GM23338 (cell line): ENCODE data around the gene RHOD. TPM values are rescaled to one million over a fixed set of nuclear protein-coding genes. Genes with fewer than 3 reads are reported as not detected.

Experiments
- ATAC-seq: fragments of 200-7000 bp; cut with Tn5 transposase; 3 replicates; pipeline ENCODE4 v1.9.1; 2020
- DNase-seq: peaks from one replicate; pipeline ENCODE4 v3.0.0-alpha.2; 2015; ENCODE audit warnings: low spot score
- H2AFZ ChIP-seq: fragments of 200-600 bp; sonication (generic); 2 replicates; pipeline ENCODE4 v1.8.0; 2016; ENCODE audit warnings: antibody characterized with exemption, mild to moderate bottlenecking, moderate library complexity
- H3F3A ChIP-seq: fragments of 200-600 bp; sonication (generic); replicated peaks from 2 replicates; pipeline ENCODE4 v1.8.0; 2017; ENCODE audit warnings: antibody characterized with exemption, mixed run types, low read depth
- H3K27ac ChIP-seq: fragments of 200-600 bp; sonication (generic); 2 replicates; pipeline ENCODE4 v1.6.1; 2016; ENCODE audit warnings: low read depth
- H3K27me3 ChIP-seq: fragments of 200-600 bp; sonication (generic); 2 replicates; pipeline ENCODE4 v1.8.0; 2016; ENCODE audit warnings: mild to moderate bottlenecking, mixed run types, moderate library complexity; ENCODE audit not compliant: insufficient read depth
- H3K36me3 ChIP-seq: fragments of 200-600 bp; sonication (generic); 2 replicates; pipeline ENCODE4 v1.8.0; 2016; ENCODE audit warnings: mild to moderate bottlenecking; ENCODE audit not compliant: insufficient read depth
- H3K4me1 ChIP-seq: fragments of 200-600 bp; sonication (generic); 2 replicates; pipeline ENCODE4 v1.8.0; 2016; ENCODE audit warnings: mild to moderate bottlenecking, moderate library complexity; ENCODE audit not compliant: insufficient read depth
- H3K4me2 ChIP-seq: fragments of 200-600 bp; sonication (generic); 2 replicates; pipeline ENCODE4 v1.7.1; 2017; ENCODE audit warnings: mixed run types
- H3K4me3 ChIP-seq: fragments of 200-600 bp; sonication (generic); 2 replicates; pipeline ENCODE4 v1.6.1; 2016; ENCODE audit warnings: mixed run types
- H3K79me2 ChIP-seq: fragments of 200-600 bp; sonication (generic); replicated peaks from 2 replicates; pipeline ENCODE4 v1.8.0; 2017; ENCODE audit warnings: mild to moderate bottlenecking; ENCODE audit not compliant: insufficient read depth
- H3K9me2 ChIP-seq: fragments of 200-600 bp; sonication (generic); 2 replicates; pipeline ENCODE4 v1.8.0; 2017; ENCODE audit not compliant: insufficient read depth
- H4K20me1 ChIP-seq: fragments of 200-600 bp; sonication (generic); replicated peaks from 2 replicates; pipeline ENCODE4 v1.8.0; 2017; ENCODE audit warnings: mild to moderate bottlenecking; ENCODE audit not compliant: insufficient read depth
- H3K27ac Mint-ChIP-seq: 2 replicates; pipeline ENCODE4 v1.8.0; 2020; ENCODE audit warnings: inconsistent platforms, mild to moderate bottlenecking, moderate library complexity, mixed read lengths
- H3K27me3 Mint-ChIP-seq: 3 replicates; pipeline ENCODE4 v1.8.0; 2022; ENCODE audit warnings: low read depth, mild to moderate bottlenecking, moderate library complexity, mixed read lengths, inconsistent platforms; ENCODE audit not compliant: insufficient read depth, poor library complexity
- H3K36me3 Mint-ChIP-seq: 3 replicates; pipeline ENCODE4 v1.8.0; 2021; ENCODE audit warnings: low read depth, mild to moderate bottlenecking, inconsistent platforms, moderate library complexity, mixed read lengths
- H3K4me1 Mint-ChIP-seq: 3 replicates; pipeline ENCODE4 v1.8.0; 2020; ENCODE audit warnings: mild to moderate bottlenecking, inconsistent platforms, mixed read lengths
- H3K4me3 Mint-ChIP-seq: 3 replicates; pipeline ENCODE4 v1.8.0; 2021; ENCODE audit warnings: moderate library complexity, mild to moderate bottlenecking, inconsistent platforms, mixed read lengths
- H3K9me3 Mint-ChIP-seq: 3 replicates; pipeline ENCODE4 v1.8.0; 2020; ENCODE audit warnings: moderate library complexity, mild to moderate bottlenecking, inconsistent platforms, mixed read lengths
- CREB1 ChIP-seq: fragments of 250-450 bp; sonication (Bioruptor Pico); IDR thresholded peaks from 2 replicates; pipeline ENCODE4 v1.5.0; 2020; ENCODE audit warnings: low read depth, mild to moderate bottlenecking, moderate library complexity
- CTCF ChIP-seq, 2 experiments: fragments of 200-600 bp in 1 of 2; sonication (generic) in 1 of 2; conservative IDR thresholded peaks; 2 replicates each; pipeline versions ENCODE4 v1.5.1 to v1.6.1; 2016 to 2017; ENCODE audit warnings: antibody characterized with exemption in 2 of 2, low read depth in 2 of 2, mild to moderate bottlenecking in 2 of 2, moderate library complexity in 1 of 2
- EZH2 ChIP-seq: fragments of 200-600 bp; sonication (generic); IDR thresholded peaks from one replicate; pipeline ENCODE4 v1.8.0; 2017; ENCODE audit warnings: antibody characterized with exemption, mild to moderate bottlenecking, low read depth; ENCODE audit not compliant: unreplicated experiment
- EZH2phosphoT487 ChIP-seq: fragments of 200-600 bp; sonication (generic); IDR thresholded peaks from one replicate; pipeline ENCODE4 v1.8.1; 2018; ENCODE audit warnings: antibody characterized with exemption; ENCODE audit not compliant: unreplicated experiment
- NANOG ChIP-seq: IDR thresholded peaks from 2 replicates; pipeline ENCODE4 v1.6.1; 2016; ENCODE audit warnings: antibody characterized with exemption, borderline replicate concordance
- POLR2AphosphoS5 ChIP-seq: IDR thresholded peaks from 2 replicates; pipeline ENCODE4 v1.6.1; 2016; ENCODE audit warnings: antibody characterized with exemption, low read depth
- REST ChIP-seq: IDR thresholded peaks from one replicate; pipeline ENCODE4 v1.6.1; 2018; ENCODE audit warnings: antibody characterized with exemption; ENCODE audit not compliant: unreplicated experiment
- ZNF114 ChIP-seq: fragments of 250-450 bp; sonication (Bioruptor Pico); IDR thresholded peaks from 2 replicates; pipeline ENCODE4 v1.5.0; 2020; ENCODE audit warnings: mild to moderate bottlenecking, moderate library complexity
- ZNF331 ChIP-seq: fragments of 250-450 bp; sonication (Bioruptor Pico); IDR thresholded peaks from 2 replicates; pipeline ENCODE4 v1.5.0; 2020; ENCODE audit warnings: low read depth, mild to moderate bottlenecking, moderate library complexity
- ZNF462 ChIP-seq: fragments of 250-450 bp; sonication (Bioruptor Pico); IDR thresholded peaks from 2 replicates; pipeline ENCODE4 v1.5.0; 2020; ENCODE audit warnings: mild to moderate bottlenecking, moderate library complexity
- polyA plus RNA-seq: library from polyadenylated mRNA; unstranded; fragments of >200 nt; fragmentation: Nextera tagmentation; extraction: Ambion mirVana; gene quantifications from 2 replicates; pipeline ENCODE4 v1.2.1, GENCODE V29; 2016
- total RNA-seq: library from RNA; depleted of rRNA; stranded (reverse); fragments of >200 nt; shearing (Covaris generic); gene quantifications from 2 replicates; pipeline ENCODE4 v1.2.3, GENCODE V29; 2014

RHOD gene
- total and polyA plus RNA-seq, 2 experiments from 2014 or later = 13.8 to 16.2 TPM

GRCh38 chr11:67117672-67118180 lies 61.1 kb downstream of the RHOD start (continued):
- no peak for TF ChIP-seq CTCF (conservative IDR thresholded peaks at IDR 0.05; ENCODE audit: low read depth in 2 of 2)
- no peak for TF ChIP-seq EZH2phosphoT487

GRCh38 chr11:67118181-67118766 lies 61.6 kb downstream of the RHOD start:
- H3F3A ChIP-seq = 0 out of 2 replicates have a peak, but pooled peaks cover 6% of the 10 kb centered on the region
- H3K27ac Mint-ChIP-seq = no peak overlapping the region
- peak overlapping the region; percentile 62 for H3K4me3 ChIP-seq
- peaks cover 10% of the 10 kb centered on the region for H3K27me3 ChIP-seq
- peaks cover 24% of the 10 kb centered on the region for H3K4me1 ChIP-seq
- H3K9me2 ChIP-seq = no peaks in the 10 kb centered on the region
- H3K4me1 Mint-ChIP-seq = peaks cover 34% of the 10 kb centered on the region
- DNase-seq (peak; percentile 70), ATAC-seq (peak; percentile 59)
- H3K4me2 ChIP-seq = peak overlapping the region; percentile 78
- H3K27ac ChIP-seq = peak overlapping the region; percentile 90; the same call in 1 of the 2 replicates
- H3K36me3 ChIP-seq = 0 out of 2 replicates have a peak, but pooled peaks cover 4% of the 10 kb centered on the region
- H3K79me2 ChIP-seq = peaks cover 37% of the 10 kb centered on the region
- H3K4me3 Mint-ChIP-seq = peak overlapping the region; percentile 57; the same call in 2 of the 3 replicates
- 0 out of 3 replicates have a peak, but pooled peaks cover 2% of the 10 kb centered on the region for H3K9me3 Mint-ChIP-seq
- peaks cover 14% of the 10 kb centered on the region for H3K36me3 Mint-ChIP-seq
- peaks cover 18% of the 10 kb centered on the region for H4K20me1 ChIP-seq
- H3K27me3 Mint-ChIP-seq = peaks cover 5% of the 10 kb centered on the region
- no peak overlapping the region for H2AFZ ChIP-seq
- TF ChIP-seq REST = no peak
- no peak for TF ChIP-seq CREB1 (CRISPR knock-in tag)
- no peak for TF ChIP-seq ZNF114 (CRISPR knock-in tag)
- no peak for TF ChIP-seq EZH2
- TF ChIP-seq EZH2phosphoT487 = no peak
- no peak for TF ChIP-seq NANOG
- no peak for TF ChIP-seq POLR2AphosphoS5
- TF ChIP-seq CTCF (conservative IDR thresholded peaks at IDR 0.05; ENCODE audit: low read depth in 2 of 2) = no peak
- TF ChIP-seq ZNF331 = no peak
- no peak for TF ChIP-seq ZNF462
